ENCODE data around the gene SNX22. TPM values are rescaled to one million over a fixed set of nuclear protein-coding genes. Genes with fewer than 3 reads are reported as not detected.
A peak's percentile ranks its signal among the peaks of the same experiment; 100 is the strongest.

SNX22 gene
- total and polyA plus RNA-seq, 9 of the 15 experiments (the other 6 are each of a cell fraction or from before 2014, with no cell fraction given), result 0.91 to 3.0 (median 2.0) TPM

DNA sequence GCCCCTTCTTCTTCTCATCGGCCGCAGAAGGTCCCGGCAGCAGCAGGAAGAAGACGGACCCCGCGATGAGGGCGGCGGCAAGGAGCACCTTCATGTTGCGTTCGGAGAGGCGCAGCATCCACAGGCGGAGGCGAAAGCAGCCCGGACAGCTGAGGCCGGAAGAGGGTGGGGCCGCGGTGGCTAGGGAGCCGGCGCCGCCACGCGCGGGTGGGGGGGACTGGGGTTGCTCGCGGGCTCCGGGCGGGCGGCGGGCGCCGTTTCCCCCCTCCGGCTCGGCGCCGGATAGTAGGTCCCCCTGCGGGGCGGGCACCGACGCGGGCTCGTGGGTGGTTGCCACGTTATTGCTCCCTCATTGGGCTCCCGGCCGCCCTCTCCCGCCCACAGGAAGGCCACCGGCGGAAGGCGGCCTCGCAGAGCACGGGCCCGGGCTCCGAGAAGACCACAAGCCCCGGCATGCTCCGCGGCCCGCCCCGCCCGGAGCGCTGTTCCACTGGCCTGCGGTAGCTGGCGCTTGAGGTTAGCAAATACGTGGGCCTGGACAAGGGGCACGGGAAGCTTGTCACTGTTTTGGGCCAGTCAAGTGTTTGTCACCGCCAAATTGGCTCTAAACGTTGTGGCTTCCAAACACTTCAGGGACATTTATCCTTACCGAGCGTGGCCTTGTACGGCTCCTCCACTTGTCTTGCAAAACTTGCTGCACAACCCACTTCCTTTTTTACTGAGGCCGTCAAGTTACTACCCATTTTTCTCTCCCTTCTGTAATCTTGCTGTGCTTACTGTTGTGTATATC is 11.5 kb downstream of the SNX22 start, which contains the start of gene PPIB (continued):
- TF ChIP-seq NR1H2 (CRISPR knock-in tag; IDR thresholded peaks at IDR 0.05) (no peak), BHLHE40 (IDR thresholded peaks at IDR 0.05; ENCODE audit: low read length) (peak; percentile 86), ZNF57 (CRISPR knock-in tag; IDR thresholded peaks at IDR 0.05) (no peak), DIDO1 (tag; IDR thresholded peaks at IDR 0.05; ENCODE audit: low read depth) (no peak), CHD4 (IDR thresholded peaks at IDR 0.05; ENCODE audit: insufficient read depth, insufficient replicate concordance, low read depth, low read length, poor library complexity, severe bottlenecking) (no peak), CBFB (CRISPR knock-in tag; IDR thresholded peaks at IDR 0.05) (peak; percentile 86; the same call in 1 of the 2 replicates), TAF9B (IDR thresholded peaks at IDR 0.05; ENCODE audit: partially characterized antibody) (no peak), MBD2 (IDR thresholded peaks at IDR 0.05; ENCODE audit: borderline replicate concordance, low read depth) (peak; percentile 94), NELFE (IDR thresholded peaks at IDR 0.05; ENCODE audit: insufficient read depth, insufficient read length) (no peak), HDAC1 (IDR thresholded peaks at IDR 0.05) (peak; percentile 46 to 97; a peak in 3 of 4 replicates), SREBF1 (IDR thresholded peaks at IDR 0.05; ENCODE audit: borderline replicate concordance, low read depth, low read length) (peak; percentile 65; the same call in 1 of the 2 replicates), TFAM (CRISPR knock-in tag; conservative IDR thresholded peaks at IDR 0.05) (no peak), ZNF165 (CRISPR knock-in tag; IDR thresholded peaks at IDR 0.05; ENCODE audit: borderline replicate concordance) (no peak), ZNF764 (CRISPR knock-in tag; IDR thresholded peaks at IDR 0.05; ENCODE audit: low read depth) (no peak), FOXA1 (IDR thresholded peaks at IDR 0.05; ENCODE audit: borderline replicate concordance) (no peak)
- TF ChIP-seq, protein P1, sequence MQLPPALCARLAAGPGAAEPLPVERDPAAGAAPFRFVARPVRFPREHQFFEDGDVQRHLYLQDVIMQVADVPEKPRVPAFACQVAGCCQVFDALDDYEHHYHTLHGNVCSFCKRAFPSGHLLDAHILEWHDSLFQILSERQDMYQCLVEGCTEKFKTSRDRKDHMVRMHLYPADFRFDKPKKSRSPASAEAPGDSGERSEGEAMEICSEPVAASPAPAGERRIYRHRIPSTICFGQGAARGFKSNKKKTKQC (CRISPR knock-in tag; IDR thresholded peaks at IDR 0.05), result no peak; the same call in 1 of the 2 replicates
- TF ChIP-seq, protein P2, sequence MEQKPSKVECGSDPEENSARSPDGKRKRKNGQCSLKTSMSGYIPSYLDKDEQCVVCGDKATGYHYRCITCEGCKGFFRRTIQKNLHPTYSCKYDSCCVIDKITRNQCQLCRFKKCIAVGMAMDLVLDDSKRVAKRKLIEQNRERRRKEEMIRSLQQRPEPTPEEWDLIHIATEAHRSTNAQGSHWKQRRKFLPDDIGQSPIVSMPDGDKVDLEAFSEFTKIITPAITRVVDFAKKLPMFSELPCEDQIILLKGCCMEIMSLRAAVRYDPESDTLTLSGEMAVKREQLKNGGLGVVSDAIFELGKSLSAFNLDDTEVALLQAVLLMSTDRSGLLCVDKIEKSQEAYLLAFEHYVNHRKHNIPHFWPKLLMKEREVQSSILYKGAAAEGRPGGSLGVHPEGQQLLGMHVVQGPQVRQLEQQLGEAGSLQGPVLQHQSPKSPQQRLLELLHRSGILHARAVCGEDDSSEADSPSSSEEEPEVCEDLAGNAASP (IDR thresholded peaks at IDR 0.05), result no peak
- TF ChIP-seq, protein P3, sequence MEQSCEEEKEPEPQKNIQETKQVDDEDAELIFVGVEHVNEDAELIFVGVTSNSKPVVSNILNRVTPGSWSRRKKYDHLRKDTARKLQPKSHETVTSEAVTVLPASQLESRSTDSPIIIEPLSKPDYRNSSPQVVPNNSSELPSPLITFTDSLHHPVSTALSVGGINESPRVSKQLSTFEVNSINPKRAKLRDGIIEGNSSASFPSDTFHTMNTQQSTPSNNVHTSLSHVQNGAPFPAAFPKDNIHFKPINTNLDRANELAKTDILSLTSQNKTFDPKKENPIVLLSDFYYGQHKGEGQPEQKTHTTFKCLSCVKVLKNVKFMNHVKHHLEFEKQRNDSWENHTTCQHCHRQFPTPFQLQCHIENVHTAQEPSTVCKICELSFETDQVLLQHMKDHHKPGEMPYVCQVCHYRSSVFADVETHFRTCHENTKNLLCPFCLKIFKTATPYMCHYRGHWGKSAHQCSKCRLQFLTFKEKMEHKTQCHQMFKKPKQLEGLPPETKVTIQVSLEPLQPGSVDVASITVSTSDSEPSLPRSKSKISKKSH (CRISPR knock-in tag; IDR thresholded peaks at IDR 0.05), result no peak
- TF ChIP-seq, protein P4, sequence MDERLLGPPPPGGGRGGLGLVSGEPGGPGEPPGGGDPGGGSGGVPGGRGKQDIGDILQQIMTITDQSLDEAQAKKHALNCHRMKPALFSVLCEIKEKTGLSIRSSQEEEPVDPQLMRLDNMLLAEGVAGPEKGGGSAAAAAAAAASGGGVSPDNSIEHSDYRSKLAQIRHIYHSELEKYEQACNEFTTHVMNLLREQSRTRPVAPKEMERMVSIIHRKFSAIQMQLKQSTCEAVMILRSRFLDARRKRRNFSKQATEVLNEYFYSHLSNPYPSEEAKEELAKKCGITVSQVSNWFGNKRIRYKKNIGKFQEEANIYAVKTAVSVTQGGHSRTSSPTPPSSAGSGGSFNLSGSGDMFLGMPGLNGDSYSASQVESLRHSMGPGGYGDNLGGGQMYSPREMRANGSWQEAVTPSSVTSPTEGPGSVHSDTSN (CRISPR knock-in tag; IDR thresholded peaks at IDR 0.05; ENCODE audit: low read depth), result no peak
- TF ChIP-seq, protein P4 (tag; conservative IDR thresholded peaks at IDR 0.05; ENCODE audit: low read depth), result peak; percentile 20; the same call in 1 of the 2 replicates
- TF ChIP-seq, protein P5, sequence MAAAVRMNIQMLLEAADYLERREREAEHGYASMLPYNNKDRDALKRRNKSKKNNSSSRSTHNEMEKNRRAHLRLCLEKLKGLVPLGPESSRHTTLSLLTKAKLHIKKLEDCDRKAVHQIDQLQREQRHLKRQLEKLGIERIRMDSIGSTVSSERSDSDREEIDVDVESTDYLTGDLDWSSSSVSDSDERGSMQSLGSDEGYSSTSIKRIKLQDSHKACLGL (CRISPR knock-in tag; IDR thresholded peaks at IDR 0.05; ENCODE audit: borderline replicate concordance, poor library complexity, severe bottlenecking), result no peak

Data from K562 (cell line).